HepG2 (cell line): Measurements from ENCODE around the gene LECT2. TPM values are rescaled to one million over a fixed set of nuclear protein-coding genes. Genes with fewer than 3 reads are reported as not detected.
A peak's percentile ranks its signal among the peaks of the same experiment; 100 is the strongest.

Source experiments
- ATAC-seq: fragments of 200-7000 bp; cut with Tn5 transposase; 3 replicates; pipeline ENCODE4 v1.9.1; 2020; ENCODE audit warnings: mild to moderate bottlenecking, moderate library complexity
- BruUV-seq: library from RNA; stranded (reverse); fragments of 400-500 nt; replicated peaks from 2 replicates; lab custom pipeline; 2021; lab: Mats Ljungman, UMichigan
- CTCF ChIA-PET: fragments of 300-600 bp; formaldehyde crosslinking; extraction: SDS; loops from one replicate; lab custom pipeline; 2021; ENCODE audit warnings: low total read pairs, inconsistent platforms, low intra/inter-chr PET ratio; lab: Yijun Ruan, JAX
- POLR2A ChIA-PET: fragments of 350-600 bp; sonication (Branson Sonifier 250); formaldehyde crosslinking; loops from one replicate; lab custom pipeline; 2020; ENCODE audit warnings: antibody characterized with exemption, inconsistent platforms; lab: Yijun Ruan, JAX
- DNase-seq: peaks from one replicate; pipeline ENCODE4 v3.0.0-alpha.2; 2015; ENCODE audit warnings: low spot score
- FAIRE-seq: peaks from 3 replicates; lab custom pipeline; 2011; peaks lifted over from hg19 to GRCh38; lab: Jason Lieb, UNC
- H2AFZ ChIP-seq: one replicate; pipeline ENCODE4 v1.6.1; 2011; ENCODE audit warnings: low read length, inconsistent platforms
- H3K27ac ChIP-seq: fragments of 300-600 bp; 3 replicates; pipeline ENCODE4 v1.8.0; 2011; ENCODE audit warnings: mixed run types, mild to moderate bottlenecking, mixed read lengths, low read length, inconsistent platforms; ENCODE audit not compliant: insufficient read depth; ENCODE audit errors: extremely low read length
- H3K27me3 ChIP-seq, 2 experiments: fragments of 200-600 bp in 1 of 2; 2 replicates in 1 of 2; 3 replicates in 1 of 2; pipeline versions ENCODE4 v1.6.0 to v1.8.0; 2011; ENCODE audit warnings: low read length in 2 of 2, mild to moderate bottlenecking in 2 of 2, moderate library complexity in 2 of 2, inconsistent platforms in 1 of 2; ENCODE audit not compliant: insufficient read depth in 2 of 2, control insufficient read depth in 1 of 2
- H3K36me3 ChIP-seq, 2 experiments: fragments of 200-600 bp in 1 of 2; replicated peaks in 1 of 2; 2 replicates in 1 of 2; 3 replicates in 1 of 2; pipeline versions ENCODE4 v1.5.1 to v1.8.0; 2011; ENCODE audit warnings: low read length in 2 of 2, inconsistent platforms in 1 of 2; ENCODE audit not compliant: insufficient read depth in 2 of 2, control insufficient read depth in 1 of 2
- H3K4me1 ChIP-seq: 2 replicates; pipeline ENCODE4 v1.5.1; 2012; ENCODE audit warnings: low read length, inconsistent platforms; ENCODE audit not compliant: insufficient read depth
- H3K4me2 ChIP-seq: 2 replicates; pipeline ENCODE4 v1.6.0; 2011; ENCODE audit warnings: low read depth, low read length, inconsistent platforms
- H3K4me3 ChIP-seq, 3 experiments: fragments of 200-600 bp in 1 of 3; sonication (generic), shearing (Covaris generic) in 1 of 3; replicated peaks in 1 of 3; 2 replicates each; pipeline ENCODE4 v1.5.1; 2011 to 2016; ENCODE audit warnings: low read length in 3 of 3, inconsistent platforms in 2 of 3, low read depth in 2 of 3, mild to moderate bottlenecking in 2 of 3, control low read depth in 1 of 3, mixed read lengths in 1 of 3; ENCODE audit not compliant: insufficient read depth in 1 of 3
- H3K79me2 ChIP-seq: one replicate; pipeline ENCODE4 v1.6.1; 2011; ENCODE audit warnings: low read length, inconsistent platforms; ENCODE audit not compliant: insufficient read depth
- H3K9ac ChIP-seq: 2 replicates; pipeline ENCODE4 v1.6.0; 2011; ENCODE audit warnings: mild to moderate bottlenecking, low read depth, low read length, inconsistent platforms; ENCODE audit not compliant: insufficient read depth
- H3K9me3 ChIP-seq: 2 replicates; pipeline ENCODE4 v1.5.1; 2012; ENCODE audit warnings: mild to moderate bottlenecking, low read length
- H4K20me1 ChIP-seq: 2 replicates; pipeline ENCODE4 v1.6.0; 2011; ENCODE audit warnings: inconsistent platforms, mild to moderate bottlenecking, low read length, moderate library complexity; ENCODE audit not compliant: insufficient read depth
- CBX5 ChIP-seq: sonication (generic); formaldehyde crosslinking; IDR thresholded peaks from 2 replicates; pipeline ENCODE4 v1.4.0; 2020; ENCODE audit warnings: missing genetic modification reagents, borderline replicate concordance
- DR1 ChIP-seq: sonication (generic); formaldehyde crosslinking; IDR thresholded peaks from 2 replicates; pipeline ENCODE4 v1.8.0; 2021; ENCODE audit warnings: mild to moderate bottlenecking, missing genetic modification reagents, inconsistent platforms
- MIXL1 ChIP-seq: IDR thresholded peaks from 2 replicates; pipeline ENCODE4 v1.6.1; 2016
- TCF7L2 ChIP-seq: IDR thresholded peaks from 2 replicates; pipeline ENCODE4 v1.6.1; 2011; ENCODE audit warnings: mild to moderate bottlenecking, low read depth, low read length, moderate library complexity
- TERF1 ChIP-seq: sonication (generic); formaldehyde crosslinking; IDR thresholded peaks from 2 replicates; pipeline ENCODE4 v1.8.0; 2022; ENCODE audit warnings: mild to moderate bottlenecking, missing genetic modification reagents, moderate library complexity
- ZBTB33 ChIP-seq: sonication (generic); formaldehyde crosslinking; IDR thresholded peaks from 2 replicates; pipeline ENCODE4 v1.4.0; 2020; ENCODE audit warnings: missing genetic modification reagents
- ZHX1 ChIP-seq: sonication (generic); formaldehyde crosslinking; IDR thresholded peaks from 2 replicates; pipeline ENCODE4 v1.8.1; 2022; ENCODE audit warnings: low read depth, mild to moderate bottlenecking, missing genetic modification reagents
- ZMAT5 ChIP-seq: sonication (generic); formaldehyde crosslinking; IDR thresholded peaks from 2 replicates; pipeline ENCODE4 v1.5.0; 2020; ENCODE audit warnings: mild to moderate bottlenecking, low read depth, missing genetic modification reagents, borderline replicate concordance
- ZNF329 ChIP-seq: sonication (generic); formaldehyde crosslinking; IDR thresholded peaks from 2 replicates; pipeline ENCODE4 v1.9.0; 2021; ENCODE audit warnings: low read depth, mild to moderate bottlenecking, missing genetic modification reagents
- ZNF567 ChIP-seq: sonication (generic); formaldehyde crosslinking; IDR thresholded peaks from 2 replicates; pipeline ENCODE4 v1.8.1; 2023; ENCODE audit warnings: mild to moderate bottlenecking, missing genetic modification reagents, borderline replicate concordance
- WGBS: methylation state at CpG from one replicate; pipeline ENCODE4 v1.1.6; 2017; ENCODE audit warnings: low lambda C conversion rate; 5-methylcytosine and 5-hydroxymethylcytosine counted together
- in situ Hi-C: cut with HindIII; loops from 2 replicates; pipeline ENCODE4 v1.10.0; 2017; ENCODE audit warnings: low pct_unique_long_range_greater_than_20kb; ENCODE audit not compliant: extremely low pct_ligation_motif_present
- intact Hi-C: fragments of 100-400 bp; cut with micrococcal nuclease; formaldehyde crosslinking; loops from one replicate; pipeline ENCODE4 v1.10.0; 2022; ENCODE audit not compliant: unreplicated experiment
- polyA plus RNA-seq, 8 experiments: library from polyadenylated mRNA; depleted of rRNA in 3 of 8; stranded (reverse) in 7 of 8; unstranded in 1 of 8; fragments of >200 nt; fragmentation: Illumina TruSeq in 4 of 8; extraction: Trizol in 4 of 8; gene quantifications; 2 replicates each; pipeline versions ENCODE4 v1.2.1 to v1.2.3, GENCODE V29; 2011 to 2016; ENCODE audit warnings: low read depth in 4 of 8, missing spikeins in 1 of 8, mixed read lengths in 1 of 8; ENCODE audit not compliant: insufficient read depth in 1 of 8
- total RNA-seq, 5 experiments: library from RNA; depleted of rRNA; stranded (reverse); fragments of >200 nt; fragmentation: Illumina TruSeq; extraction: Trizol; gene quantifications; 2 replicates each; pipeline ENCODE4 v1.2.3, GENCODE V29; 2016; ENCODE audit warnings: low read depth in 1 of 5

The LECT2 gene
- total and polyA plus RNA-seq, 2 of the 13 experiments (the other 11 are each of a cell fraction or from before 2014, with no cell fraction given), result not detected

- 0 out of 2 replicates have a peak, but pooled peaks have one; percentile 19 for TF ChIP-seq TCF7L2
These were observed 19.3 kb upstream of the LECT2 start (continued) for GRCh38 chr5:135974021-135974600.

GRCh38 chr5:135973323-135974020, 18.7 kb upstream of the LECT2 start:
- DNase-seq (peak; percentile 99), ATAC-seq (peak; percentile 97), FAIRE-seq (peak; percentile 98)
- Histone ChIP-seq H3K4me2 (peak overlapping the region; percentile 91), H3K9ac (peak overlapping the region; percentile 79), H4K20me1 (no peaks in the 10 kb centered on the region), H2AFZ (no peak overlapping the region), H3K9me3 (peaks cover 7% of the 10 kb centered on the region; the same call in 1 of the 2 replicates), H3K4me3 (peak overlapping the region; percentile 7 to 49 (median 20); a peak in 5 of 6 replicates), H3K4me1 (peaks cover 55% of the 10 kb centered on the region), H3K36me3 (no peaks in the 10 kb centered on the region), H3K27ac (peak overlapping the region; percentile 98), H3K27me3 (no peaks in the 10 kb centered on the region), H3K79me2 (no peaks in the 10 kb centered on the region)
- ChIA-PET POLR2A (interaction anchor here (0.8 to 5.6 kb wide), 14 partner anchors 13 to 93 kb away, joined by 3 to 96 read pairs (median 4); partner anchors contain the start of gene TGFBI), CTCF (interaction anchor here (1.0 to 1.1 kb wide), 2 partner anchors 80 to 85 kb away, joined by 3 to 5 read pairs; no protein-coding TSS in a partner anchor)
- no TSS peak for BruUV-seq
- in situ Hi-C loops (no loop called here), intact Hi-C loops (loop anchor here (1.0 kb wide), 3 partner anchors 28 to 85 kb away; no protein-coding TSS in a partner anchor)
- WGBS, result 12% methylated on average over 2 of the region's 2 CpGs
- TF ChIP-seq ZHX1 (CRISPR knock-in tag), result no peak
- TF ChIP-seq ZNF329, result no peak
- peak; percentile 98 for TF ChIP-seq MIXL1 (CRISPR knock-in tag)
- TF ChIP-seq ZBTB33 (CRISPR knock-in tag), result peak; percentile 77
- no peak for TF ChIP-seq ZMAT5 (CRISPR knock-in tag)
- TF ChIP-seq DR1 (CRISPR knock-in tag), result no peak
- no peak for TF ChIP-seq TERF1 (CRISPR knock-in tag)
- no peak for TF ChIP-seq ZNF567 (CRISPR knock-in tag)
- peak; percentile 92 for TF ChIP-seq CBX5 (CRISPR knock-in tag)
